Vagina (tissue), 2 donors: ENCODE measurements around the gene COPS2. TPM values are rescaled to one million over a fixed set of nuclear protein-coding genes. Genes with fewer than 3 reads are reported as not detected.

ENCODE experiments used
- DNase-seq, 2 donors: peaks; one replicate each; pipeline ENCODE4 v3.0.0-alpha.2; 2017; ENCODE audit errors: extremely low spot score in 2 of 2
- H3K27ac ChIP-seq: fragments of 200-600 bp; sonication (generic); one replicate; pipeline ENCODE4 v1.5.1; 2019
- H3K27me3 ChIP-seq: fragments of 200-600 bp; sonication (generic); one replicate; pipeline ENCODE4 v1.5.1; 2019
- H3K36me3 ChIP-seq, 2 donors: fragments of 200-600 bp; sonication (generic); one replicate each; pipeline ENCODE4 v1.5.1; 2017 to 2019
- H3K4me1 ChIP-seq: fragments of 200-600 bp; sonication (generic); one replicate; pipeline ENCODE4 v1.5.1; 2019
- H3K4me3 ChIP-seq, 2 donors: fragments of 200-600 bp; sonication (generic); 1 replicate in 1 of 2; 2 replicates in 1 of 2; pipeline ENCODE4 v1.5.1; 2016 to 2019
- H3K9me3 ChIP-seq: fragments of 200-600 bp; sonication (generic); one replicate; pipeline ENCODE4 v1.5.1; 2019
- CTCF ChIP-seq, 3 experiments: fragments of 450-650 bp in 2 of 3; fragments of 200-600 bp in 1 of 3; sonication (generic) in 1 of 3; IDR thresholded peaks; one replicate each; pipeline ENCODE4 v1.5.1; 2017 to 2019; ENCODE audit warnings: antibody characterized with exemption in 3 of 3, mild to moderate bottlenecking in 2 of 3, moderate library complexity in 2 of 3
- POLR2A ChIP-seq, 2 donors: fragments of 450-650 bp; IDR thresholded peaks; one replicate each; pipeline ENCODE4 v1.6.1; 2017; ENCODE audit warnings: antibody characterized with exemption in 2 of 2, mild to moderate bottlenecking in 2 of 2, moderate library complexity in 2 of 2
- POLR2AphosphoS5 ChIP-seq, 2 donors: sonication (generic); formaldehyde crosslinking; IDR thresholded peaks; one replicate each; pipeline ENCODE4 v1.9.0; 2017; ENCODE audit warnings: antibody characterized with exemption in 2 of 2, mild to moderate bottlenecking in 2 of 2, low read depth in 1 of 2; ENCODE audit not compliant: insufficient read depth in 1 of 2
- intact Hi-C: fragments of 100-400 bp; cut with DNase I; formaldehyde crosslinking; loops from one replicate; pipeline ENCODE4 v1.15.1; 2023
- total RNA-seq: library from RNA; depleted of rRNA; stranded (reverse); fragments of >200 nt; gene quantifications from one replicate; pipeline ENCODE4 v1.2.3, GENCODE V29; 2016

COPS2 gene
- total RNA-seq, 1 donor from 2014 or later, result 45.2 TPM

GRCh38 chr15:49155834-49156627, 632 bp upstream of the COPS2 start:
- Histone ChIP-seq H3K27me3 (no peaks in the 10 kb centered on the region), H3K4me1 (peaks cover 37% of the 10 kb centered on the region), H3K9me3 (no peaks in the 10 kb centered on the region), H3K4me3 (peak overlapping the region; percentile 84 to 98), H3K36me3 (no peaks in the 10 kb centered on the region), H3K27ac (peak overlapping the region; percentile 92)
- TF ChIP-seq POLR2A (IDR thresholded peaks at IDR 0.05) (no peak), CTCF (IDR thresholded peaks at IDR 0.05) (no peak), POLR2AphosphoS5 (IDR thresholded peaks at IDR 0.05; ENCODE audit: insufficient read depth in 1 of 2, low read depth in 1 of 2) (no peak)
- intact Hi-C loops, result no loop called here
- DNase-seq, result no peak

DNA sequence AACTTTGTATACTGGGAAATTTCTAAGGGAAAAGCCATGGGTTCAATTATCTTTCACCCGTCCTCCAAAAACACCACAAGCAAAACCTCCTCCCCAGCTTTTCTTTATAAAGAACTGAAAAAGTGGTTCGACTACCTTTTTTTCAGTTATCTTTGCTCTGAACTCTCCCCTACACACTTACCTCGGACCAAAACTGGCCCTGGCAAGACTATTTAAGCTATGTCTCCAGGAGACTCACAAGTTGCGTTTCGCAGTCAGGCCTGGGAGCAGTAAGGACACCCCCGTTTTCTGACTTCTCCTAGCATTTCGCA, 645 bp downstream of the COPS2 start:
- Histone ChIP-seq H3K4me3 (peak overlapping the region; percentile 84 to 98), H3K9me3 (no peaks in the 10 kb centered on the region), H3K4me1 (peaks cover 37% of the 10 kb centered on the region), H3K27me3 (no peaks in the 10 kb centered on the region), H3K36me3 (no peaks in the 10 kb centered on the region), H3K27ac (peak overlapping the region; percentile 92)
- intact Hi-C loops, result no loop called here
- no peak for DNase-seq
- TF ChIP-seq POLR2A (IDR thresholded peaks at IDR 0.05), result no peak
- TF ChIP-seq POLR2AphosphoS5 (IDR thresholded peaks at IDR 0.05; ENCODE audit: insufficient read depth in 1 of 2, low read depth in 1 of 2), result no peak
- TF ChIP-seq CTCF (IDR thresholded peaks at IDR 0.05), result no peak

DNA sequence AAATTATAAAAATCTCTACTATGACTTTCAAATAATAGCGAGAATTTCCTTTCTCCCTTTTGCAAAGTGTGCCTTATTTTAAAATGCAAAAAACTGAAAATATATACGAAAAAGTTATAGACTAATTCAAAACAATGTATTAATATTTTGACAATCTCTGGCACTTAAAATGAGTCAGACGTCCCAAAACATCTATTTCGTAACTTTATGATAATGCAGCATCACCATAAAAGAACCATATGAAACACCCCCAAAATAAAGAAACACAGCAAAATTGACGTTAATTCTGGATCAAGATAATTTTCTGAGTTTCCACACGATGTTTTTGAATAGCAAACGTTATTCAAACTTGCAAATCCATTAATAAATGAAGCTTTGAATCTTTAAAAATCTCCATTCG, 1.0 kb downstream of the COPS2 start:
- peak overlapping the region; percentile 84 to 98 for H3K4me3 ChIP-seq
- H3K27me3 ChIP-seq, result no peaks in the 10 kb centered on the region
- intact Hi-C loops, result no loop called here
- DNase-seq, result no peak
- H3K27ac ChIP-seq, result peak overlapping the region; percentile 92
- no peak for TF ChIP-seq POLR2AphosphoS5 (IDR thresholded peaks at IDR 0.05; ENCODE audit: insufficient read depth in 1 of 2, low read depth in 1 of 2)
- TF ChIP-seq CTCF (IDR thresholded peaks at IDR 0.05), result no peak
- no peaks in the 10 kb centered on the region for H3K9me3 ChIP-seq
- peaks cover 39% of the 10 kb centered on the region for H3K4me1 ChIP-seq
- H3K36me3 ChIP-seq, result no peaks in the 10 kb centered on the region

DNA sequence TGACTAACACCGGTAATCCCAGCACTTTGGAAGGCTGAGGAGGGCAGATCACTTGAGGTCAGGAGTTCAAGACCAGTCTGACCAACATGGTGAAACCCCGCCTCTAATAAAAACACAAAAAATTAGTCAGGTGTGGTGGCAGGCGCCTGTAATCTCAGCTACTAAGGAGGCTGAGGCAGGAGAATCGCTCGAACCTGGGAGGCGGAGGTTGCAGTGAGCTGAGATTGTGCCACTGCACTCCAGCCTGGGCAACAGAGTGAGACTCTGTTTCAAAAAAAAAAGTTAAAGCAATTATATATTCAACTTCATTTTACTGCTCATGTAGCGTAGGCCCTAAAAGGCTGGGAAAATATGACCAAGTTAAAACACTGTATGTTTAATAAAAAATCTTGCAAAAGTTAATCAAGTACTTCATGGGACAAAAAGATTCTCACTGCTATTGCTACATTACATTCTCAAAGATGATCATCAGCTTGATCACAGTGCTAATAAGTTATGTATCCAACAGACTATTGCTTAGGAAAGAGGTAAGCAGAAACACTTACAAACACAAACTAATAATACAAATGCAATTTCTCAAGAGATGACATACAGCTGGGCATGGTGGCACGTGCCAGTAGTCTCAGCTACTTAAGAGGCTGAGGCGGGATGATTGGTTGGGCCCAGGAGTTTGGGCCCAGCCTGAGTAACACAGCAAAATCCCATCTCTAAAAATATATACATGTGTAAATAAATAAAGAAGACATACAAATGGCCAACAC, 2.7 kb downstream of the COPS2 start:
- Histone ChIP-seq H3K4me1 (peaks cover 56% of the 10 kb centered on the region), H3K27ac (no peak overlapping the region)

More for the DNA sequence above, 2.7 kb downstream of the COPS2 start:
- no peak for DNase-seq
- H3K9me3 ChIP-seq, result no peaks in the 10 kb centered on the region
- H3K36me3 ChIP-seq, result no peaks in the 10 kb centered on the region
- intact Hi-C loops, result no loop called here
- no peaks in the 10 kb centered on the region for H3K27me3 ChIP-seq
- TF ChIP-seq POLR2A (IDR thresholded peaks at IDR 0.05), result no peak
- no peak for TF ChIP-seq CTCF (IDR thresholded peaks at IDR 0.05)
- no peak for TF ChIP-seq POLR2AphosphoS5 (IDR thresholded peaks at IDR 0.05; ENCODE audit: insufficient read depth in 1 of 2, low read depth in 1 of 2)
- no peak overlapping the region for H3K4me3 ChIP-seq
